Smooth muscle cell of the brain vasculature (primary cell): ENCODE data around the gene MAML1.

ENCODE experiments used
- DNase-seq: peaks from one replicate; pipeline ENCODE4 v3.0.0-alpha.2; 2012; ENCODE audit warnings: low read depth, low spot score

Gene MAML1

GRCh38 chr5:179804555-179804947 lies 71.9 kb downstream of the MAML1 start:
- DNase-seq, result no peak

- DNase-seq, result no peak
Observed at GRCh38 chr5:179805070-179805528, 72.5 kb downstream of the MAML1 start.

- DNase-seq, result no peak
Observed at GRCh38 chr5:179805529-179806249, 73.1 kb downstream of the MAML1 start.

- no peak for DNase-seq
Observed at GRCh38 chr5:179806250-179807048, 73.8 kb downstream of the MAML1 start, which contains the start of gene MGAT4B. MGAT4B (minus strand) TSS chr5:179806866; CDS start chr5:179806583, 283 bp downstream.

GRCh38 chr5:179812135-179812825 lies 79.7 kb downstream of the MAML1 start:
- no peak for DNase-seq

GRCh38 chr5:179812997-179813607 lies 80.5 kb downstream of the MAML1 start:
- no peak for DNase-seq

GRCh38 chr5:179814090-179814489 lies 81.5 kb downstream of the MAML1 start:
- DNase-seq, result no peak

- DNase-seq, result no peak
Observed at GRCh38 chr5:179815491-179816249, 83.0 kb downstream of the MAML1 start.

- no peak for DNase-seq
Observed at GRCh38 chr5:179816401-179816795, 83.8 kb downstream of the MAML1 start.

- DNase-seq, result no peak
Observed at GRCh38 chr5:179816796-179817469, 84.3 kb downstream of the MAML1 start.

GRCh38 chr5:179817470-179817840 lies 84.8 kb downstream of the MAML1 start:
- no peak for DNase-seq

- no peak for DNase-seq
Observed at GRCh38 chr5:179817890-179818745, 85.5 kb downstream of the MAML1 start.

- peak; percentile 74 for DNase-seq
Observed at GRCh38 chr5:179818746-179819295, 86.2 kb downstream of the MAML1 start.

GRCh38 chr5:179819296-179820126 lies 86.9 kb downstream of the MAML1 start:
- no peak for DNase-seq

GRCh38 chr5:179820127-179820482 lies 87.5 kb downstream of the MAML1 start:
- DNase-seq, result no peak

- DNase-seq, result no peak
Observed at GRCh38 chr5:179820483-179821297, 88.1 kb downstream of the MAML1 start, which contains the start of gene SQSTM1. SQSTM1 (plus strand) TSS chr5:179820905; CDS start chr5:179820937, 32 bp downstream.

GRCh38 chr5:179821298-179822058 lies 88.9 kb downstream of the MAML1 start:
- DNase-seq, result peak; percentile 89
